Breast epithelium (tissue), 3 donors: Measurements from ENCODE around the gene CNTNAP2.

Experiments used
- CTCF ChIP-seq, 3 donors: fragments of 450-650 bp; IDR thresholded peaks; one replicate each; pipeline ENCODE4 v1.5.1; 2016 to 2017; ENCODE audit warnings: antibody characterized with exemption in 3 of 3, mild to moderate bottlenecking in 3 of 3, moderate library complexity in 3 of 3
- POLR2A ChIP-seq: fragments of 450-650 bp; IDR thresholded peaks from one replicate; pipeline ENCODE4 v1.6.1; 2016; ENCODE audit warnings: antibody characterized with exemption, mild to moderate bottlenecking, moderate library complexity
- POLR2AphosphoS5 ChIP-seq, 3 donors: sonication (generic); formaldehyde crosslinking; IDR thresholded peaks; one replicate each; pipeline ENCODE4 v1.6.1; 2017; ENCODE audit warnings: antibody characterized with exemption in 3 of 3

- no peak for TF ChIP-seq POLR2A
- TF ChIP-seq CTCF (IDR thresholded peaks at IDR 0.05), result no peak
- TF ChIP-seq POLR2AphosphoS5 (IDR thresholded peaks at IDR 0.05), result no peak
These were observed 139.0 kb downstream of the CNTNAP2 start for GRCh38 chr7:146255609-146256008.
